Mesothelial cell of epicardium (in vitro differentiated cells): Measurements from ENCODE around the gene MCUB. TPM values are rescaled to one million over a fixed set of nuclear protein-coding genes. Genes with fewer than 3 reads are reported as not detected.
"Not testable (repeated sequence)": the region's sequence is repeated elsewhere in the genome, so short reads cannot be mapped to it uniquely, and the experiment has no call there.

Source experiments
- DNase-seq, 2 experiments: peaks; one replicate each; pipeline ENCODE4 v3.0.0; 2021; ENCODE audit warnings: low spot score in 2 of 2; ENCODE audit not compliant: unreplicated experiment in 2 of 2
- H3K27ac Mint-ChIP-seq: 2 replicates; pipeline ENCODE4 v1.8.0; 2021; ENCODE audit warnings: mixed read lengths
- H3K27me3 Mint-ChIP-seq: 2 replicates; pipeline ENCODE4 v1.8.0; 2021; ENCODE audit warnings: low read depth, mixed read lengths
- H3K36me3 Mint-ChIP-seq: 2 replicates; pipeline ENCODE4 v1.8.0; 2021; ENCODE audit warnings: mixed read lengths
- H3K4me1 Mint-ChIP-seq: 2 replicates; pipeline ENCODE4 v1.8.0; 2021; ENCODE audit warnings: mixed read lengths
- H3K4me3 Mint-ChIP-seq: 2 replicates; pipeline ENCODE4 v1.8.0; 2021; ENCODE audit warnings: mild to moderate bottlenecking, moderate library complexity, mixed read lengths
- H3K9me3 Mint-ChIP-seq: 2 replicates; pipeline ENCODE4 v1.8.0; 2021; ENCODE audit warnings: mixed read lengths
- total RNA-seq: library from RNA; stranded (reverse); gene quantifications from 3 replicates; pipeline ENCODE4 v1.2.1, GENCODE V29; 2021
- TF ChIP-seq, protein P1 (sequence below): fragments of 200-600 bp; sonication (generic); IDR thresholded peaks from one replicate; pipeline ENCODE4 v1.5.0; 2021; ENCODE audit warnings: antibody characterized with exemption; ENCODE audit not compliant: unreplicated experiment

The MCUB gene
- total RNA-seq, 1 donor from 2014 or later, result 3.0 TPM

DNA sequence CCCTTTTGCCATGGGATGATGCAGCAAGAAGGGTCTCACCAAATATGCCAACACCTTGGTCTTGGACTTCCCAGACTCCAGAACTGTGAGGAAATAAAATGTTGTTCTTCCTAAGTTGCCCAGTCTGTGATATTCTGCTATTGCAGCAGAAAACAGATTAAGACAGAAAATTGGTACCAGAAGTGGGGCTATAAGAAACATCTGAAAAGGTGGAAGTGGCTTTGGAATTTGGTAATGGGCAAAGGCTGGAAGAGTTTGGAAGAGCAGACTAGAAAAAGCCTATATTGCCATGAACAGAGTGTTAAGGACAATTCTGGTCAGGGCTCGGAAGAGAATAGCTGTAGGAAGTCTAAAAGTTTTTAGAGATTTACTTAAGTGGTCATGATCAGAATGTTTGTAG, 115.8 kb downstream of the MCUB start:
- Mint-ChIP-seq H3K9me3 (peaks cover 36% of the 10 kb centered on the region), H3K36me3 (peaks cover 24% of the 10 kb centered on the region), H3K27me3 (no peaks in the 10 kb centered on the region), H3K4me1 (no peaks in the 10 kb centered on the region), H3K4me3 (no peak overlapping the region), H3K27ac (no peak overlapping the region)
- DNase-seq, result no peak
- TF ChIP-seq, protein P1, sequence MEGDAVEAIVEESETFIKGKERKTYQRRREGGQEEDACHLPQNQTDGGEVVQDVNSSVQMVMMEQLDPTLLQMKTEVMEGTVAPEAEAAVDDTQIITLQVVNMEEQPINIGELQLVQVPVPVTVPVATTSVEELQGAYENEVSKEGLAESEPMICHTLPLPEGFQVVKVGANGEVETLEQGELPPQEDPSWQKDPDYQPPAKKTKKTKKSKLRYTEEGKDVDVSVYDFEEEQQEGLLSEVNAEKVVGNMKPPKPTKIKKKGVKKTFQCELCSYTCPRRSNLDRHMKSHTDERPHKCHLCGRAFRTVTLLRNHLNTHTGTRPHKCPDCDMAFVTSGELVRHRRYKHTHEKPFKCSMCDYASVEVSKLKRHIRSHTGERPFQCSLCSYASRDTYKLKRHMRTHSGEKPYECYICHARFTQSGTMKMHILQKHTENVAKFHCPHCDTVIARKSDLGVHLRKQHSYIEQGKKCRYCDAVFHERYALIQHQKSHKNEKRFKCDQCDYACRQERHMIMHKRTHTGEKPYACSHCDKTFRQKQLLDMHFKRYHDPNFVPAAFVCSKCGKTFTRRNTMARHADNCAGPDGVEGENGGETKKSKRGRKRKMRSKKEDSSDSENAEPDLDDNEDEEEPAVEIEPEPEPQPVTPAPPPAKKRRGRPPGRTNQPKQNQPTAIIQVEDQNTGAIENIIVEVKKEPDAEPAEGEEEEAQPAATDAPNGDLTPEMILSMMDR, result no peak

- H3K9me3 Mint-ChIP-seq, result peaks cover 34% of the 10 kb centered on the region
- H3K27me3 Mint-ChIP-seq, result no peaks in the 10 kb centered on the region
- peaks cover 24% of the 10 kb centered on the region for H3K36me3 Mint-ChIP-seq
- no peak overlapping the region for H3K27ac Mint-ChIP-seq
- no peak for DNase-seq
- no peak overlapping the region for H3K4me3 Mint-ChIP-seq
- no peaks in the 10 kb centered on the region for H3K4me1 Mint-ChIP-seq
- TF ChIP-seq, protein P1, result no peak
Measured at GRCh38 chr4:109676886-109677285, 116.8 kb downstream of the MCUB start.

DNA sequence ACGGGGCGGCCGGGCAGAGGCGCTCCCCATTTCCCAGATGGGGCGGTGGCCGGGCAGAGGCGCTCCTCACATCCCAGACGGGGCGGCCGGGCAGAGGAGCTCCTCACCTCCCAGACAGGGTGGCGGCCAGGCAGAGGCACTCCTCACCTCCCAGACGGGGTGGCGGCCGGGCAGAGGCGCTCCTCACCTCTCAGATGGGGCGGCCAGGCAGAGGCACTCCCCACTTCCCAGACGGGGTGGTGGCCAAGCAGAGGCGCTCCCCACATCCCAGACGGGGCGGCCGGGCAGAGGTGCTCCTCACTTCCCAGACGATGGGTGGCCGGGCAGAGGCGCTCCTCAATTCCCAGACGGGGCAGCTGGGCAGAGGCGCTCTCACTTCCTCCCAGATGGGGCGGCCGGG, 118.4 kb downstream of the MCUB start:
- not testable (repeated sequence) for H3K27me3 Mint-ChIP-seq, H3K4me3 Mint-ChIP-seq, DNase-seq, H3K4me1 Mint-ChIP-seq, H3K27ac Mint-ChIP-seq
- H3K9me3 Mint-ChIP-seq, result peaks cover 33% of the 10 kb centered on the region
- H3K36me3 Mint-ChIP-seq, result peaks cover 27% of the 10 kb centered on the region

GRCh38 chr4:109678925-109679324, 118.9 kb downstream of the MCUB start:
- H3K27ac Mint-ChIP-seq, H3K4me1 Mint-ChIP-seq, H3K4me3 Mint-ChIP-seq, DNase-seq, H3K27me3 Mint-ChIP-seq: not testable (repeated sequence)
- Mint-ChIP-seq H3K36me3 (peaks cover 31% of the 10 kb centered on the region), H3K9me3 (peaks cover 36% of the 10 kb centered on the region)

DNA sequence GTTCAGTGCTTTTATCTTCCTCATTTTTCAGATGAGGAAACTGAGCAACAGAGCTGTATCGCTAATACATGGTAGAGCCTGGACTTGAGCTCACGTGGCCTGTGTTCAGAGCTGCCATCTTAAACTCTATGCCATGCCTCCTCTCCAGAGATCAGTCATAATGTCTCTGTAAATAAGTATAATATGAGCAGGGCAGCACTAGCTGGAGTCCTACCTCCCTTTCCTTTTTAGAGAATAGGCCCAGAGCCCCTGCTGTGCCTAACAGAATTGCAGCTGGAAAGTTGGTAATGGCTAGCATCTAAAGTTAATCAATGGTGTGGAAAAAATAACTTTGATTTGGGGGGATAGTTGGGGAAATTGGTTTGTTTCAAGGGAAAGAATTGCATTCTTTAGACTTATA, 122.8 kb downstream of the MCUB start:
- Mint-ChIP-seq H3K27me3 (no peaks in the 10 kb centered on the region), H3K4me3 (no peak overlapping the region), H3K4me1 (no peaks in the 10 kb centered on the region), H3K27ac (no peak overlapping the region), H3K36me3 (peaks cover 43% of the 10 kb centered on the region), H3K9me3 (peaks cover 20% of the 10 kb centered on the region)
- DNase-seq, result no peak
- TF ChIP-seq, protein P1, result no peak

DNA sequence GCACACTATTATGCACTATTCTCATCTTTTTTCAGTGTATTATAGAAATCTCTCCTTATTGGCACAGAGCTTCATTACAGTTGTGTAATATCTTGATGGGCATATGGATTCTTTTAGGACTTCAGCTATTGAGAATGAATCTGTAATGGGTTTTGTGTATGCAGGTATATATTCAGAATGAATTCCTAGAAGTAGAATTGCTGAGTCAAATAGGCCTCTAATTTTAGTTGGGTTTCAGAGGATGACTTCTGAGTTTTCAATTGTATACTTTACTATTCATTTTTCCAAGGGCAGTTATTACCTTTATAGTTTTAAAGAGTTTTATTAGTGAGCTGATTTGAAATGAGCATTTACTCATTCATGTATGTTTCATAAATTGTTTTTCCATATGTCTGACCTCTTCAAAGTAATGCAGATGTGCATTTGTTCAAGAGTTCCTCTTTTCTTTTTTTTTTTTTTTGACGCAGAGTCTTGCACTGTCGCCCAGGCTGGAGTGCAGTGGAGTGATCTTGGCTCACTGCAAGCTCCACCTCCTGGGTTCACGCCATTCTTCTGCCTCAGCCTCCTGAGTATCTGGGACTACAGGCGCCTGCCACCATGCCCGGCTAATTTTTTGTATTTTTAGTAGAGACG, 123.7 kb downstream of the MCUB start:
- no peaks in the 10 kb centered on the region for H3K27me3 Mint-ChIP-seq
- TF ChIP-seq, protein P1, result no peak
- H3K36me3 Mint-ChIP-seq, result peaks cover 46% of the 10 kb centered on the region
- H3K9me3 Mint-ChIP-seq, result peaks cover 20% of the 10 kb centered on the region
- no peaks in the 10 kb centered on the region for H3K4me1 Mint-ChIP-seq
- no peak overlapping the region for H3K27ac Mint-ChIP-seq
- no peak overlapping the region for H3K4me3 Mint-ChIP-seq
- DNase-seq, result no peak

GRCh38 chr4:109684727-109685126, 124.7 kb downstream of the MCUB start:
- no peak overlapping the region for H3K27ac Mint-ChIP-seq
- H3K4me1 Mint-ChIP-seq, result no peaks in the 10 kb centered on the region
- DNase-seq, result no peak
- TF ChIP-seq, protein P1, result no peak
- H3K36me3 Mint-ChIP-seq, result peaks cover 44% of the 10 kb centered on the region
- H3K4me3 Mint-ChIP-seq, result no peak overlapping the region
- peaks cover 17% of the 10 kb centered on the region for H3K9me3 Mint-ChIP-seq
- H3K27me3 Mint-ChIP-seq, result no peaks in the 10 kb centered on the region
